ENCODE measurements around the gene CPB2. TPM values are rescaled to one million over a fixed set of nuclear protein-coding genes. Genes with fewer than 3 reads are reported as not detected.

CPB2 gene
- polyA plus RNA-seq, 3 donors: 0.14 TPM; not detected in 2

- no peak overlapping the region for H3K27ac ChIP-seq (ENCODE audit: low read depth, low read length)
- 35 to 72% (median 50%) methylated on average over 4 of the region's 4 CpGs for WGBS, 3 donors
Observed at GRCh38 chr13:46106839-46107371, 2.1 kb upstream of the CPB2 start.

GRCh38 chr13:46103037-46103436, 1.8 kb downstream of the CPB2 start:
- 87 to 95% (median 93%) methylated on average over 7 of the region's 7 CpGs for WGBS, 3 donors
- no peak overlapping the region for H3K27ac ChIP-seq (ENCODE audit: low read depth, low read length)

- H3K27ac ChIP-seq (ENCODE audit: low read depth, low read length): no peak overlapping the region
Observed at GRCh38 chr13:46102255-46102605, 2.6 kb downstream of the CPB2 start.

GRCh38 chr13:46101484-46102254, 3.2 kb downstream of the CPB2 start:
- H3K27ac ChIP-seq (ENCODE audit: low read depth, low read length): no peak overlapping the region
- WGBS, 3 donors: 50 to 67% (median 51%) methylated on average over 8 of the region's 8 CpGs

- WGBS, 3 donors: 80 to 87% (median 85%) methylated on average over 4 of the region's 4 CpGs
- no peak overlapping the region for H3K27ac ChIP-seq (ENCODE audit: low read depth, low read length)
Observed at GRCh38 chr13:46101002-46101401, 3.8 kb downstream of the CPB2 start.

GRCh38 chr13:46100191-46100815, 4.5 kb downstream of the CPB2 start:
- no peak overlapping the region for H3K27ac ChIP-seq (ENCODE audit: low read depth, low read length)
- WGBS, 3 donors: 55 to 81% (median 67%) methylated on average over 1 of the region's 1 CpG

- WGBS, 3 donors: 84 to 93% (median 87%) methylated on average over 4 of the region's 4 CpGs
- H3K27ac ChIP-seq (ENCODE audit: low read depth, low read length): no peak overlapping the region
Observed at GRCh38 chr13:46097663-46098062, 7.2 kb downstream of the CPB2 start.

GRCh38 chr13:46097015-46097414, 7.8 kb downstream of the CPB2 start:
- H3K27ac ChIP-seq (ENCODE audit: low read depth, low read length): no peak overlapping the region
- 72 to 92% (median 88%) methylated on average over 3 of the region's 3 CpGs for WGBS, 3 donors

- no peak overlapping the region for H3K27ac ChIP-seq (ENCODE audit: low read depth, low read length)
- 90 to 96% (median 91%) methylated on average over 3 of the region's 3 CpGs for WGBS, 3 donors
Observed at GRCh38 chr13:46094478-46094877, 10.4 kb downstream of the CPB2 start.

GRCh38 chr13:46088821-46089562, 15.8 kb downstream of the CPB2 start:
- 76 to 79% (median 77%) methylated on average over 5 of the region's 5 CpGs for WGBS, 3 donors
- H3K27ac ChIP-seq (ENCODE audit: low read depth, low read length): no peak overlapping the region

- no peak overlapping the region for H3K27ac ChIP-seq (ENCODE audit: low read depth, low read length)
Observed at GRCh38 chr13:46087481-46087880, 17.4 kb downstream of the CPB2 start.

- 88 to 95% (median 93%) methylated on average over 12 of the region's 12 CpGs for WGBS, 3 donors
- H3K27ac ChIP-seq (ENCODE audit: low read depth, low read length): no peak overlapping the region
Observed at GRCh38 chr13:46086985-46087384, 17.8 kb downstream of the CPB2 start.

GRCh38 chr13:46086421-46086922, 18.4 kb downstream of the CPB2 start:
- 83 to 91% (median 88%) methylated on average over 11 to 12 of the region's 12 CpGs for WGBS, 3 donors
- no peak overlapping the region for H3K27ac ChIP-seq (ENCODE audit: low read depth, low read length)

GRCh38 chr13:46085737-46086136, 19.1 kb downstream of the CPB2 start:
- H3K27ac ChIP-seq (ENCODE audit: low read depth, low read length): no peak overlapping the region
- WGBS, 3 donors: 91 to 97% (median 95%) methylated on average over 13 of the region's 13 CpGs

GRCh38 chr13:46082324-46082723, 22.5 kb downstream of the CPB2 start:
- 93 to 94% (median 94%) methylated on average over 5 of the region's 5 CpGs for WGBS, 3 donors
- H3K27ac ChIP-seq (ENCODE audit: low read depth, low read length): no peak overlapping the region

- H3K27ac ChIP-seq (ENCODE audit: low read depth, low read length): no peak overlapping the region
- WGBS, 3 donors: 39 to 53% (median 45%) methylated on average over 2 of the region's 2 CpGs
Observed at GRCh38 chr13:46079770-46080169, 25.1 kb downstream of the CPB2 start.

GRCh38 chr13:46077265-46077664, 27.6 kb downstream of the CPB2 start:
- H3K27ac ChIP-seq (ENCODE audit: low read depth, low read length): no peak overlapping the region
- 37 to 88% (median 49%) methylated on average over 1 of the region's 1 CpG for WGBS, 3 donors

- H3K27ac ChIP-seq (ENCODE audit: low read depth, low read length): no peak overlapping the region
- WGBS, 3 donors: 55 to 94% (median 91%) methylated on average over 3 of the region's 3 CpGs
Observed at GRCh38 chr13:46076827-46077226, 28.0 kb downstream of the CPB2 start.

GRCh38 chr13:46075811-46076210, 29.0 kb downstream of the CPB2 start:
- no peak overlapping the region for H3K27ac ChIP-seq (ENCODE audit: low read depth, low read length)
- 96 to 99% (median 97%) methylated on average over 1 of the region's 1 CpG for WGBS, 3 donors
